ENCODE measurements around the gene OSBPL9. TPM values are rescaled to one million over a fixed set of nuclear protein-coding genes. Genes with fewer than 3 reads are reported as not detected.

Gene OSBPL9
- total RNA-seq, 2 experiments from 2014 or later = 58.6 to 87.8 TPM

DNA sequence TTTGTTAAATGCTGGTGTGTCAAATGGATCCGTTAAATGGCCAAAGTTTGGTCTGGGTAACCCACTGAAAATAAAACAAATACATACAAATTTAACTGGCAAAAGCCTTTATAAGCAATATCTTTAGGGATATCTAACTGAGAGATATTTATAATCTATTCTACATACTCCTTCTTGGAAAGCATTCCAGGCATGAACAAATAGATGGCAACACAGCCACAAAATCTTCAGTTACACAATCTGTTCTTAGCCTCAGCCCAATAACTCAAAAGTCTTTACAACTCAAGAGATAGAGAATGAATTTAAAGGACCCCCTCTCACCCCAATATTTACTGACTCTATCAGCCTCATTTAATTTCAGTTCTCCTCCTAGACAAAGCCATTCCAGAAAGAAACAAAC, 202.9 kb downstream of the OSBPL9 start:
- Histone ChIP-seq H3K27ac (ENCODE audit: low read depth, low read length, poor library complexity, severe bottlenecking) (no peak overlapping the region), H3K79me2 (ENCODE audit: insufficient read depth, low read depth, low read length) (no peaks in the 10 kb centered on the region), H3K4me1 (ENCODE audit: insufficient read depth, low read length, poor library complexity, severe bottlenecking) (no peaks in the 10 kb centered on the region), H2AFZ (ENCODE audit: low read length) (no peak overlapping the region), H4K20me1 (ENCODE audit: insufficient read depth, low read length) (no peaks in the 10 kb centered on the region), H3K4me3 (ENCODE audit: low read depth, low read length, poor library complexity, severe bottlenecking) (no peak overlapping the region), H3K36me3 (ENCODE audit: insufficient read depth, low read length) (peaks cover 77% of the 10 kb centered on the region), H3K9me2 (ENCODE audit: insufficient read depth, low read length) (no peaks in the 10 kb centered on the region), H3K4me2 (ENCODE audit: low read length) (no peak overlapping the region), H3K9me3 (ENCODE audit: low read length) (no peaks in the 10 kb centered on the region)
- TF ChIP-seq, protein P1, sequence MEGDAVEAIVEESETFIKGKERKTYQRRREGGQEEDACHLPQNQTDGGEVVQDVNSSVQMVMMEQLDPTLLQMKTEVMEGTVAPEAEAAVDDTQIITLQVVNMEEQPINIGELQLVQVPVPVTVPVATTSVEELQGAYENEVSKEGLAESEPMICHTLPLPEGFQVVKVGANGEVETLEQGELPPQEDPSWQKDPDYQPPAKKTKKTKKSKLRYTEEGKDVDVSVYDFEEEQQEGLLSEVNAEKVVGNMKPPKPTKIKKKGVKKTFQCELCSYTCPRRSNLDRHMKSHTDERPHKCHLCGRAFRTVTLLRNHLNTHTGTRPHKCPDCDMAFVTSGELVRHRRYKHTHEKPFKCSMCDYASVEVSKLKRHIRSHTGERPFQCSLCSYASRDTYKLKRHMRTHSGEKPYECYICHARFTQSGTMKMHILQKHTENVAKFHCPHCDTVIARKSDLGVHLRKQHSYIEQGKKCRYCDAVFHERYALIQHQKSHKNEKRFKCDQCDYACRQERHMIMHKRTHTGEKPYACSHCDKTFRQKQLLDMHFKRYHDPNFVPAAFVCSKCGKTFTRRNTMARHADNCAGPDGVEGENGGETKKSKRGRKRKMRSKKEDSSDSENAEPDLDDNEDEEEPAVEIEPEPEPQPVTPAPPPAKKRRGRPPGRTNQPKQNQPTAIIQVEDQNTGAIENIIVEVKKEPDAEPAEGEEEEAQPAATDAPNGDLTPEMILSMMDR (conservative IDR thresholded peaks at IDR 0.05; ENCODE audit: low read length) = no peak
- TF ChIP-seq EZH2phosphoT487 (IDR thresholded peaks at IDR 0.05; ENCODE audit: borderline replicate concordance, low read depth, low read length) = no peak
- ChIA-PET POLR2A (no interaction called here), CTCF (ENCODE audit: unreplicated experiment) (no interaction called here)
- BruUV-seq (replicated peaks) = no TSS peak
- intact Hi-C loops (cut with micrococcal nuclease; ENCODE audit: unreplicated experiment) = no loop called here
- no peak for DNase-seq (ENCODE audit: low spot score)

DNA sequence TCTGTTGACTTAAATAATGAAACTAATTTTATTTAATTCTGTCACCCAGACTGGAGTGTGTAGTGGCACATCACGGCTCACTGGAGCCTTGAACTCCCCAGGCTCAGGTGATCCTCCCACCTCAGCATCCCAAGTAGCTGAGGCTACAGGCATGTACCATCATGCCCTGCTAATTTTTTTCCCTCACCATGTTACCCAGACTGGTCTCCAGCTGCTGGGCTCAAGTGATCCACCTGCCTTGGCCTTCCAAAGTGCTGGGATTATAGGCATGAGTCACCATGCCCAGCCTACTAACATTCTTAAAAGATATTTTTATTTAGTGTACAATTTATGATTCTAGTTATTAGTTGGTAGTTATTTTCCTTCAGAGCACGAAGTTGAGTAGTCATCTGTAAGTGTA, 212.2 kb downstream of the OSBPL9 start:
- Histone ChIP-seq H2AFZ (ENCODE audit: low read length) (no peak overlapping the region), H3K27ac (ENCODE audit: low read depth, low read length, poor library complexity, severe bottlenecking) (no peak overlapping the region), H4K20me1 (ENCODE audit: insufficient read depth, low read length) (no peaks in the 10 kb centered on the region), H3K79me2 (ENCODE audit: insufficient read depth, low read depth, low read length) (no peaks in the 10 kb centered on the region), H3K4me3 (ENCODE audit: low read depth, low read length, poor library complexity, severe bottlenecking) (no peak overlapping the region), H3K9me2 (ENCODE audit: insufficient read depth, low read length) (no peaks in the 10 kb centered on the region), H3K36me3 (ENCODE audit: insufficient read depth, low read length) (peaks cover 91% of the 10 kb centered on the region), H3K4me2 (ENCODE audit: low read length) (no peak overlapping the region), H3K9me3 (ENCODE audit: low read length) (no peaks in the 10 kb centered on the region), H3K4me1 (ENCODE audit: insufficient read depth, low read length, poor library complexity, severe bottlenecking) (no peaks in the 10 kb centered on the region)
- CTCF ChIA-PET (ENCODE audit: unreplicated experiment) = no interaction called here
- TF ChIP-seq, protein P1 (conservative IDR thresholded peaks at IDR 0.05; ENCODE audit: low read length) = no peak
- TF ChIP-seq EZH2phosphoT487 (IDR thresholded peaks at IDR 0.05; ENCODE audit: borderline replicate concordance, low read depth, low read length) = no peak
- POLR2A ChIA-PET = interaction anchor here (0.6 kb wide), 1 partner anchor 93 kb away, joined by 3 read pairs; no protein-coding TSS in a partner anchor
- DNase-seq (ENCODE audit: low spot score) = no peak
- intact Hi-C loops (cut with micrococcal nuclease; ENCODE audit: unreplicated experiment) = no loop called here
- BruUV-seq (replicated peaks) = no TSS peak

DNA sequence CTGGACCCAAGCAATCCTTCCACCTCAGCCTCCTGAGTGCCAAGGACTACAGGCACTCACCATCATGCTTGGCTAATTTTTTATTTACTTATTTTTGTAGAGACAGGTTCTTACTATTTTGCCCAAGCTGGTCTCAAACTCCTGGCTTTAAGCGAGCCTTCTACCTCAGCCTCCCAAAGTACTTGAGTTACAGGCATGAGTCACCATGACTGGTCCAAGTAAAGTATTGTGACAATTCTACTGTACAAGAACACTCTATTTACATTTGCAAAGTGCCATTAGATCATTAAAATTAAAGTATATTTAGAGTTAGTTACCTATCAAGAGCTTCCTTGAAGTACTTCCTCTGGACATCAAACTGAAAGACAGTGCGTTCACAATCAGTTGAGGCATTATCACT, 216.8 kb downstream of the OSBPL9 start:
- H3K9me2 ChIP-seq (ENCODE audit: insufficient read depth, low read length) = no peaks in the 10 kb centered on the region
- no peaks in the 10 kb centered on the region for H3K9me3 ChIP-seq (ENCODE audit: low read length)
- H3K36me3 ChIP-seq (ENCODE audit: insufficient read depth, low read length) = peaks cover 94% of the 10 kb centered on the region
- no peak overlapping the region for H2AFZ ChIP-seq (ENCODE audit: low read length)
- ChIA-PET POLR2A (interaction anchor here (0.6 to 0.7 kb wide), 2 partner anchors 136 to 214 kb away, joined by 3 read pairs; no protein-coding TSS in a partner anchor), CTCF (ENCODE audit: unreplicated experiment) (no interaction called here)
- no peak for DNase-seq (ENCODE audit: low spot score)
- no peaks in the 10 kb centered on the region for H3K79me2 ChIP-seq (ENCODE audit: insufficient read depth, low read depth, low read length)
- no peak overlapping the region for H3K4me3 ChIP-seq (ENCODE audit: low read depth, low read length, poor library complexity, severe bottlenecking)
- no peak overlapping the region for H3K27ac ChIP-seq (ENCODE audit: low read depth, low read length, poor library complexity, severe bottlenecking)
- BruUV-seq (replicated peaks) = no TSS peak
- H3K4me2 ChIP-seq (ENCODE audit: low read length) = no peak overlapping the region
- TF ChIP-seq, protein P1 (conservative IDR thresholded peaks at IDR 0.05; ENCODE audit: low read length) = no peak
- TF ChIP-seq EZH2phosphoT487 (IDR thresholded peaks at IDR 0.05; ENCODE audit: borderline replicate concordance, low read depth, low read length) = no peak
- no peaks in the 10 kb centered on the region for H4K20me1 ChIP-seq (ENCODE audit: insufficient read depth, low read length)
- intact Hi-C loops (cut with micrococcal nuclease; ENCODE audit: unreplicated experiment) = no loop called here
- no peaks in the 10 kb centered on the region for H3K4me1 ChIP-seq (ENCODE audit: insufficient read depth, low read length, poor library complexity, severe bottlenecking)

All from OCI-LY7 (cell line).